ENCODE results near the gene FRAS1. TPM values are rescaled to one million over a fixed set of nuclear protein-coding genes. Genes with fewer than 3 reads are reported as not detected.
A peak's percentile ranks its signal among the peaks of the same experiment; 100 is the strongest.

Gene FRAS1
- total and polyA plus RNA-seq, 9 of the 15 experiments (the other 6 are each of a cell fraction or from before 2014, with no cell fraction given) = under 0.01 to 0.11 (median 0.04) TPM; not detected in 2

- TF ChIP-seq ZBTB9 (CRISPR knock-in tag; IDR thresholded peaks at IDR 0.05) (no peak), DACH1 (IDR thresholded peaks at IDR 0.05; ENCODE audit: partially characterized antibody) (no peak), AFF4 (CRISPR knock-in tag; IDR thresholded peaks at IDR 0.05) (no peak), HBP1 (CRISPR knock-in tag; IDR thresholded peaks at IDR 0.05) (no peak), EHMT2 (IDR thresholded peaks at IDR 0.05) (0 out of 2 replicates have a peak, but pooled peaks have one; percentile 24), FOSL1 (tag; conservative IDR thresholded peaks at IDR 0.05) (peak; percentile 90), ZNF408 (CRISPR knock-in tag; IDR thresholded peaks at IDR 0.05; ENCODE audit: low read depth) (no peak), IRF2 (CRISPR knock-in tag; IDR thresholded peaks at IDR 0.05) (no peak), SIX5 (IDR thresholded peaks at IDR 0.05; ENCODE audit: borderline replicate concordance in 1 of 2, insufficient read depth in 1 of 2, low read depth in 1 of 2, low read length in 2 of 2) (no peak), CBX8 (IDR thresholded peaks at IDR 0.05; ENCODE audit: borderline replicate concordance, extremely low read depth, low read depth, low read length, poor library complexity, severe bottlenecking) (no peak), ETS1 (conservative IDR thresholded peaks at IDR 0.05; ENCODE audit: control insufficient read depth, low read depth, low read length) (no peak), ATF3 (IDR thresholded peaks at IDR 0.05) (peak; percentile 52; the same call in 1 of the 2 replicates), ATF3 (CRISPR knock-in tag; conservative IDR thresholded peaks at IDR 0.05) (no peak)
Observed at GRCh38 chr4:78345237-78345636, 288.1 kb downstream of the FRAS1 start (continued).
